Spleen (tissue), 7 donors: ENCODE measurements around the gene LAMA5.

Experiments used
- POLR2A ChIP-seq, 3 donors: fragments of 450-650 bp; IDR thresholded peaks; one replicate each; pipeline ENCODE4 v1.5.1; 2017; ENCODE audit warnings: antibody characterized with exemption in 3 of 3, mild to moderate bottlenecking in 1 of 3
- TF ChIP-seq, protein P1 (sequence below), 11 experiments: fragments of 200-600 bp in 7 of 11; fragments of 450-650 bp in 4 of 11; sonication (generic) in 4 of 11; IDR thresholded peaks in 8 of 11; conservative IDR thresholded peaks in 3 of 11; 1 replicate in 7 of 11; 2 replicates in 4 of 11; pipeline versions ENCODE4 v1.4.0 to v1.8.0; 2016 to 2021; ENCODE audit warnings: antibody characterized with exemption in 11 of 11, inconsistent platforms in 4 of 11, mild to moderate bottlenecking in 1 of 11
- donor health status: DM: no; HTN: no; CAD: no; lungs with moderate emphysema.
- donor health status: DM: no; HTN: no; CAD: no.
- donor health status: DM: no; HTN: no; CAD: no.

DNA sequence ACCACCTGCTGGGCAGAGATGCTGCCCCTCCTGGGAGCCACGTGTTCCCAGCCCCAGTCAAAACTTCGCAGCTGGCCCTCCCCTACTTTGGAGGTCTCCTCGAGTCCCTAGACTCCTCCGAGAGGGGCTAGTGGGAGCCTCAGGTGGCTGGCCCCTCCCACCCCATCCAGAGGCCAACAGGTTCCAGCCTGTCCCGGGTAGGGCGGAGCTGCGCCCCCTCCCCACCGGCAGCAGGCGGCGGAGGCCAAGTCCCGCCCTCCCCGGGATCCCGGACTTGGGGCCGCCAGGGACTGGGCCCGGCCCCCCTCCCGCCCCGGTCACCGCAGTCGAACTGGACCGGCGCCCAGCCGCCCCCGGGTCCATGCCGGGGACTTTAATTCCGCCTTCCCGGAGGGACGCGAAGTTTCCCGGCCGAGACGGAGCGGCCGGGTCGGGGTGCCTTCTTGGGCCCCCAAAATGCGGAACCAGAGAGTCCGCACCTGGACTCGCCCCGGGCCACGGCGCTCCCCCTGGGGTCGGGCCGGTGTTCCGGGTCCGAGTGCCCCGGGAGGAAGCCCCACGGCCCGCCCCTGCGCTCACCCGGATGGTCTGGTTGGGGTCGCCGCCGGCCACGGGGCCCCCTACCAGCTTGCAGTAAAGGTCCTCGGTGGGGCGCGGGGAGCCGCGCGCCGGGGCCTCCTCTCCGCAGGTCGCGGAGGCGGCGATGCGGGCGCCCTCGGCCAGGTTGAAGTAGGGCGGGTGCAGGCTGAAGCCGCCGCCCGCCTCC is 559 bp downstream of the LAMA5 start:
- TF ChIP-seq, protein P1, sequence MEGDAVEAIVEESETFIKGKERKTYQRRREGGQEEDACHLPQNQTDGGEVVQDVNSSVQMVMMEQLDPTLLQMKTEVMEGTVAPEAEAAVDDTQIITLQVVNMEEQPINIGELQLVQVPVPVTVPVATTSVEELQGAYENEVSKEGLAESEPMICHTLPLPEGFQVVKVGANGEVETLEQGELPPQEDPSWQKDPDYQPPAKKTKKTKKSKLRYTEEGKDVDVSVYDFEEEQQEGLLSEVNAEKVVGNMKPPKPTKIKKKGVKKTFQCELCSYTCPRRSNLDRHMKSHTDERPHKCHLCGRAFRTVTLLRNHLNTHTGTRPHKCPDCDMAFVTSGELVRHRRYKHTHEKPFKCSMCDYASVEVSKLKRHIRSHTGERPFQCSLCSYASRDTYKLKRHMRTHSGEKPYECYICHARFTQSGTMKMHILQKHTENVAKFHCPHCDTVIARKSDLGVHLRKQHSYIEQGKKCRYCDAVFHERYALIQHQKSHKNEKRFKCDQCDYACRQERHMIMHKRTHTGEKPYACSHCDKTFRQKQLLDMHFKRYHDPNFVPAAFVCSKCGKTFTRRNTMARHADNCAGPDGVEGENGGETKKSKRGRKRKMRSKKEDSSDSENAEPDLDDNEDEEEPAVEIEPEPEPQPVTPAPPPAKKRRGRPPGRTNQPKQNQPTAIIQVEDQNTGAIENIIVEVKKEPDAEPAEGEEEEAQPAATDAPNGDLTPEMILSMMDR (IDR thresholded peaks at IDR 0.05 in 8 of 11, conservative IDR thresholded peaks at IDR 0.05 in 3 of 11) = no peak
- no peak for TF ChIP-seq POLR2A (IDR thresholded peaks at IDR 0.05)
